Adrenal gland (tissue), 12 donors: ENCODE results near the gene EPS8L2. TPM values are rescaled to one million over a fixed set of nuclear protein-coding genes. Genes with fewer than 3 reads are reported as not detected.

Source experiments
- DNase-seq, 7 donors: peaks; one replicate each; pipeline ENCODE4 v3.0.0-alpha.2; 2019 to 2020
- H3K27ac ChIP-seq, 5 donors: fragments of 200-600 bp; sonication (generic) in 4 of 5; 1 replicate in 3 of 5; 2 replicates in 2 of 5; pipeline versions ENCODE4 v1.5.1 to v1.8.0; 2016 to 2020; ENCODE audit warnings: mild to moderate bottlenecking in 1 of 5
- H3K27me3 ChIP-seq: fragments of 200-600 bp; 2 replicates; pipeline ENCODE4 v1.8.0; 2021
- H3K36me3 ChIP-seq, 2 donors: fragments of 200-600 bp; replicated peaks in 1 of 2; 1 replicate in 1 of 2; 2 replicates in 1 of 2; pipeline versions ENCODE4 v1.5.1 to v1.8.0; 2018 to 2022
- H3K4me1 ChIP-seq, 2 donors: fragments of 200-600 bp; replicated peaks in 1 of 2; 1 replicate in 1 of 2; 2 replicates in 1 of 2; pipeline versions ENCODE4 v1.5.1 to v1.8.0; 2018 to 2021
- H3K4me3 ChIP-seq, 4 donors: fragments of 200-600 bp; sonication (generic) in 3 of 4; one replicate each; pipeline ENCODE4 v1.5.1; 2016 to 2018
- H3K9me3 ChIP-seq, 3 donors: fragments of 200-600 bp; sonication (generic) in 1 of 3; replicated peaks in 1 of 3; 1 replicate in 2 of 3; 2 replicates in 1 of 3; pipeline versions ENCODE4 v1.5.1 to v1.8.0; 2016 to 2021
- CTCF ChIP-seq, 6 experiments: fragments of 450-650 bp in 4 of 6; fragments of 200-600 bp in 2 of 6; sonication (generic) in 1 of 6; IDR thresholded peaks; 1 replicate in 5 of 6; 2 replicates in 1 of 6; pipeline versions ENCODE4 v1.5.1 to v1.8.0; 2016 to 2021; ENCODE audit warnings: antibody characterized with exemption in 6 of 6, mild to moderate bottlenecking in 2 of 6, moderate library complexity in 1 of 6
- POLR2A ChIP-seq, 2 donors: fragments of 450-650 bp; IDR thresholded peaks; one replicate each; pipeline ENCODE4 v1.6.1; 2017; ENCODE audit warnings: antibody characterized with exemption in 2 of 2, mild to moderate bottlenecking in 2 of 2, moderate library complexity in 1 of 2
- WGBS, 4 donors: extraction: QIAGEN DNeasy Blood & Tissue Kit in 2 of 4; methylation state at CpG; one replicate each; pipeline versions ENCODE4 v1.1.5 to v1.1.7; 2013 to 2017; 5-methylcytosine and 5-hydroxymethylcytosine counted together
- intact Hi-C, 2 donors: fragments of 100-400 bp; cut with DNase I; formaldehyde crosslinking; loops; one replicate each; pipeline versions ENCODE4 v1.14.1 to v1.15.0; 2022 to 2023
- polyA plus RNA-seq, 3 donors: library from polyadenylated mRNA; stranded (reverse); fragments of 200-250 nt in 2 of 3; fragments of 350-450 nt in 1 of 3; fragmentation: Illumina TruSeq in 1 of 3; extraction: RNeasy Lipid Tissue Mini Kit (QIAGEN cat#74804) in 1 of 3; gene quantifications; one replicate each; pipeline ENCODE4 v1.2.3, GENCODE V29; 2013 to 2014
- total RNA-seq, 9 donors: library from RNA; depleted of rRNA in 4 of 9; stranded (reverse); fragments of >200 nt in 4 of 9; fragments of 120-200 nt in 1 of 9; fragmentation: NEBNext Ultra II Directional in 1 of 9; extraction: Animal tissue kit (Norgen Biotek cat#: 25700) in 1 of 9; gene quantifications; one replicate each; pipeline versions ENCODE4 v1.1.0 to v1.2.4, GENCODE V29; 2013 to 2023
- donor health status: healthy with polysubstance abuse.
- donor health status: Bipolar disorder and iron deficiency.
- donor health status: DM: yes; HTN: yes; CAD: no.
- donor health status: DM: no; HTN: no; CAD: no.
- donor health status: DM: no; HTN: no; CAD: no.
- donor health status: DM: yes; HTN: yes; CAD: no.

The EPS8L2 gene
- total and polyA plus RNA-seq, 12 donors = 2.7 to 57.7 (median 33.0) TPM

GRCh38 chr11:724049-724777 is 18.2 kb downstream of the EPS8L2 start:
- Histone ChIP-seq H3K36me3 (no peaks in the 10 kb centered on the region), H3K27me3 (peaks cover 22% of the 10 kb centered on the region), H3K9me3 (no peaks in the 10 kb centered on the region), H3K4me3 (no peak overlapping the region), H3K4me1 (peaks cover 15 to 34% of the 10 kb centered on the region in 2 donors), H3K27ac (no peak overlapping the region)
- intact Hi-C loops = loop anchor here (2.0 to 10.0 kb wide), 4 partner anchors 61 to 172 kb away; no protein-coding TSS in a partner anchor
- TF ChIP-seq POLR2A (IDR thresholded peaks at IDR 0.05) (no peak), CTCF (IDR thresholded peaks at IDR 0.05) (no peak)
- DNase-seq = no peak
- 54 to 74% (median 66%) methylated on average over 10 to 19 of the region's 19 CpGs for WGBS, 4 donors

- peaks cover 15 to 34% of the 10 kb centered on the region in 2 donors for H3K4me1 ChIP-seq
- no peaks in the 10 kb centered on the region for H3K36me3 ChIP-seq
- H3K9me3 ChIP-seq = no peaks in the 10 kb centered on the region
- intact Hi-C loops = loop anchor here (2.0 to 10.0 kb wide), 4 partner anchors 62 to 173 kb away; no protein-coding TSS in a partner anchor
- no peak overlapping the region for H3K27ac ChIP-seq
- 58 to 72% (median 70%) methylated on average over 4 to 18 of the region's 18 CpGs for WGBS, 4 donors
- TF ChIP-seq CTCF (IDR thresholded peaks at IDR 0.05) = no peak
- no peak for TF ChIP-seq POLR2A (IDR thresholded peaks at IDR 0.05)
- H3K27me3 ChIP-seq = peaks cover 22% of the 10 kb centered on the region
- DNase-seq = no peak
- H3K4me3 ChIP-seq = no peak overlapping the region
Measured at GRCh38 chr11:724778-725386, 18.9 kb downstream of the EPS8L2 start.

GRCh38 chr11:725624-726202 is 19.7 kb downstream of the EPS8L2 start:
- TF ChIP-seq CTCF (IDR thresholded peaks at IDR 0.05) (no peak), POLR2A (IDR thresholded peaks at IDR 0.05) (no peak)
- Histone ChIP-seq H3K4me3 (peak overlapping the region in 1 of 4 donors; percentile 1), H3K9me3 (no peaks in the 10 kb centered on the region), H3K36me3 (no peaks in the 10 kb centered on the region), H3K27ac (peak overlapping the region in 3 of 5 donors; percentile 63 to 85 (median 80)), H3K27me3 (peaks cover 22% of the 10 kb centered on the region), H3K4me1 (peaks cover 14 to 33% of the 10 kb centered on the region in 2 donors)
- no peak for DNase-seq
- WGBS, 4 donors = 0 to 10% (median 4%) methylated on average over 7 to 53 of the region's 53 CpGs
- intact Hi-C loops = loop anchor here in 1 of 2 donors (2.0 to 10.0 kb wide), 2 partner anchors 63 to 171 kb away; no protein-coding TSS in a partner anchor
